HepG2 (cell line): ENCODE results near the gene MTCH1. TPM values are rescaled to one million over a fixed set of nuclear protein-coding genes. Genes with fewer than 3 reads are reported as not detected.
A peak's percentile ranks its signal among the peaks of the same experiment; 100 is the strongest.

Source experiments
- ATAC-seq: fragments of 200-7000 bp; cut with Tn5 transposase; 3 replicates; pipeline ENCODE4 v1.9.1; 2020; ENCODE audit warnings: mild to moderate bottlenecking, moderate library complexity
- BruUV-seq: library from RNA; stranded (reverse); fragments of 400-500 nt; replicated peaks from 2 replicates; lab custom pipeline; 2021; lab: Mats Ljungman, UMichigan
- CTCF ChIA-PET: fragments of 300-600 bp; formaldehyde crosslinking; extraction: SDS; loops from one replicate; lab custom pipeline; 2021; ENCODE audit warnings: low total read pairs, inconsistent platforms, low intra/inter-chr PET ratio; lab: Yijun Ruan, JAX
- POLR2A ChIA-PET: fragments of 350-600 bp; sonication (Branson Sonifier 250); formaldehyde crosslinking; loops from one replicate; lab custom pipeline; 2020; ENCODE audit warnings: antibody characterized with exemption, inconsistent platforms; lab: Yijun Ruan, JAX
- DNase-seq: peaks from one replicate; pipeline ENCODE4 v3.0.0-alpha.2; 2015; ENCODE audit warnings: low spot score
- FAIRE-seq: peaks from 3 replicates; lab custom pipeline; 2011; peaks lifted over from hg19 to GRCh38; lab: Jason Lieb, UNC
- H2AFZ ChIP-seq: one replicate; pipeline ENCODE4 v1.6.1; 2011; ENCODE audit warnings: low read length, inconsistent platforms
- H3K27ac ChIP-seq: fragments of 300-600 bp; 3 replicates; pipeline ENCODE4 v1.8.0; 2011; ENCODE audit warnings: mixed run types, mild to moderate bottlenecking, mixed read lengths, low read length, inconsistent platforms; ENCODE audit not compliant: insufficient read depth; ENCODE audit errors: extremely low read length
- H3K27me3 ChIP-seq, 2 experiments: fragments of 200-600 bp in 1 of 2; 2 replicates in 1 of 2; 3 replicates in 1 of 2; pipeline versions ENCODE4 v1.6.0 to v1.8.0; 2011; ENCODE audit warnings: low read length in 2 of 2, mild to moderate bottlenecking in 2 of 2, moderate library complexity in 2 of 2, inconsistent platforms in 1 of 2; ENCODE audit not compliant: insufficient read depth in 2 of 2, control insufficient read depth in 1 of 2
- H3K36me3 ChIP-seq, 2 experiments: fragments of 200-600 bp in 1 of 2; replicated peaks in 1 of 2; 2 replicates in 1 of 2; 3 replicates in 1 of 2; pipeline versions ENCODE4 v1.5.1 to v1.8.0; 2011; ENCODE audit warnings: low read length in 2 of 2, inconsistent platforms in 1 of 2; ENCODE audit not compliant: insufficient read depth in 2 of 2, control insufficient read depth in 1 of 2
- H3K4me1 ChIP-seq: 2 replicates; pipeline ENCODE4 v1.5.1; 2012; ENCODE audit warnings: low read length, inconsistent platforms; ENCODE audit not compliant: insufficient read depth
- H3K4me2 ChIP-seq: 2 replicates; pipeline ENCODE4 v1.6.0; 2011; ENCODE audit warnings: low read depth, low read length, inconsistent platforms
- H3K4me3 ChIP-seq, 3 experiments: fragments of 200-600 bp in 1 of 3; sonication (generic), shearing (Covaris generic) in 1 of 3; replicated peaks in 1 of 3; 2 replicates each; pipeline ENCODE4 v1.5.1; 2011 to 2016; ENCODE audit warnings: low read length in 3 of 3, inconsistent platforms in 2 of 3, low read depth in 2 of 3, mild to moderate bottlenecking in 2 of 3, control low read depth in 1 of 3, mixed read lengths in 1 of 3; ENCODE audit not compliant: insufficient read depth in 1 of 3
- H3K79me2 ChIP-seq: one replicate; pipeline ENCODE4 v1.6.1; 2011; ENCODE audit warnings: low read length, inconsistent platforms; ENCODE audit not compliant: insufficient read depth
- H3K9ac ChIP-seq: 2 replicates; pipeline ENCODE4 v1.6.0; 2011; ENCODE audit warnings: mild to moderate bottlenecking, low read depth, low read length, inconsistent platforms; ENCODE audit not compliant: insufficient read depth
- H3K9me3 ChIP-seq: 2 replicates; pipeline ENCODE4 v1.5.1; 2012; ENCODE audit warnings: mild to moderate bottlenecking, low read length
- H4K20me1 ChIP-seq: 2 replicates; pipeline ENCODE4 v1.6.0; 2011; ENCODE audit warnings: inconsistent platforms, mild to moderate bottlenecking, low read length, moderate library complexity; ENCODE audit not compliant: insufficient read depth
- ATF7-NPFF ChIP-seq: sonication (generic); formaldehyde crosslinking; IDR thresholded peaks from 2 replicates; pipeline ENCODE4 v1.8.1; 2023; ENCODE audit warnings: mild to moderate bottlenecking, low read depth, missing genetic modification reagents, moderate library complexity
- CBX2 ChIP-seq, 2 experiments: fragments of 200-600 bp in 1 of 2; sonication (generic); formaldehyde crosslinking in 1 of 2; IDR thresholded peaks; 2 replicates each; pipeline versions ENCODE4 v1.7.0 to v1.8.1; 2018 to 2022; ENCODE audit warnings: low read depth in 2 of 2, low read length in 1 of 2, mild to moderate bottlenecking in 1 of 2, missing genetic modification reagents in 1 of 2
- MAF1 ChIP-seq: sonication (generic); formaldehyde crosslinking; IDR thresholded peaks from 2 replicates; pipeline ENCODE4 v1.5.0; 2020; ENCODE audit warnings: missing genetic modification reagents, borderline replicate concordance
- RBAK ChIP-seq: sonication (generic); formaldehyde crosslinking; IDR thresholded peaks from 2 replicates; pipeline ENCODE4 v1.5.1; 2020; ENCODE audit warnings: mild to moderate bottlenecking, missing genetic modification reagents
- UBTF ChIP-seq: sonication (generic); formaldehyde crosslinking; IDR thresholded peaks from 2 replicates; pipeline ENCODE4 v1.4.0; 2020; ENCODE audit warnings: mild to moderate bottlenecking, missing genetic modification reagents
- ZKSCAN1 ChIP-seq: fragments of 150-350 bp; IDR thresholded peaks from 2 replicates; pipeline ENCODE4 v1.6.1; 2014; ENCODE audit warnings: low read length
- ZNF333 ChIP-seq: sonication (generic); formaldehyde crosslinking; IDR thresholded peaks from 2 replicates; pipeline ENCODE4 v1.4.0; 2020; ENCODE audit warnings: mild to moderate bottlenecking, missing genetic modification reagents, borderline replicate concordance
- ZNF354B ChIP-seq: sonication (generic); formaldehyde crosslinking; IDR thresholded peaks from 2 replicates; pipeline ENCODE4 v1.8.0; 2022; ENCODE audit warnings: mild to moderate bottlenecking, missing genetic modification reagents
- ZNF691 ChIP-seq: sonication (generic); formaldehyde crosslinking; IDR thresholded peaks from 2 replicates; pipeline ENCODE4 v1.4.0; 2020; ENCODE audit warnings: missing genetic modification reagents, low read depth, mild to moderate bottlenecking, borderline replicate concordance
- ZNF7 ChIP-seq: IDR thresholded peaks from 2 replicates; pipeline ENCODE4 v1.6.1; 2016; ENCODE audit warnings: missing biosample characterization, missing genetic modification reagents
- ZNF766 ChIP-seq: sonication (generic); formaldehyde crosslinking; IDR thresholded peaks from 2 replicates; pipeline ENCODE4 v1.5.0; 2020; ENCODE audit warnings: missing genetic modification reagents, borderline replicate concordance
- ZSCAN25 ChIP-seq: sonication (generic); formaldehyde crosslinking; IDR thresholded peaks from 2 replicates; pipeline ENCODE4 v1.8.0; 2022; ENCODE audit warnings: mild to moderate bottlenecking, missing genetic modification reagents
- ZSCAN31 ChIP-seq: sonication (generic); formaldehyde crosslinking; IDR thresholded peaks from 2 replicates; pipeline ENCODE4 v1.5.0; 2020; ENCODE audit warnings: low read depth, mild to moderate bottlenecking, missing genetic modification reagents
- WGBS: methylation state at CpG from one replicate; pipeline ENCODE4 v1.1.6; 2017; ENCODE audit warnings: low lambda C conversion rate; 5-methylcytosine and 5-hydroxymethylcytosine counted together
- in situ Hi-C: cut with HindIII; loops from 2 replicates; pipeline ENCODE4 v1.10.0; 2017; ENCODE audit warnings: low pct_unique_long_range_greater_than_20kb; ENCODE audit not compliant: extremely low pct_ligation_motif_present
- intact Hi-C: fragments of 100-400 bp; cut with micrococcal nuclease; formaldehyde crosslinking; loops from one replicate; pipeline ENCODE4 v1.10.0; 2022; ENCODE audit not compliant: unreplicated experiment
- polyA plus RNA-seq, 8 experiments: library from polyadenylated mRNA; depleted of rRNA in 3 of 8; stranded (reverse) in 7 of 8; unstranded in 1 of 8; fragments of >200 nt; fragmentation: Illumina TruSeq in 4 of 8; extraction: Trizol in 4 of 8; gene quantifications; 2 replicates each; pipeline versions ENCODE4 v1.2.1 to v1.2.3, GENCODE V29; 2011 to 2016; ENCODE audit warnings: low read depth in 4 of 8, missing spikeins in 1 of 8, mixed read lengths in 1 of 8; ENCODE audit not compliant: insufficient read depth in 1 of 8
- total RNA-seq, 5 experiments: library from RNA; depleted of rRNA; stranded (reverse); fragments of >200 nt; fragmentation: Illumina TruSeq; extraction: Trizol; gene quantifications; 2 replicates each; pipeline ENCODE4 v1.2.3, GENCODE V29; 2016; ENCODE audit warnings: low read depth in 1 of 5
- TF ChIP-seq, protein P1 (sequence below): sonication (generic); formaldehyde crosslinking; IDR thresholded peaks from 2 replicates; pipeline ENCODE4 v1.8.1; 2022; ENCODE audit warnings: mild to moderate bottlenecking, missing genetic modification reagents

MTCH1 gene
- total and polyA plus RNA-seq, 2 of the 13 experiments (the other 11 are each of a cell fraction or from before 2014, with no cell fraction given): 86.2 to 144 TPM

GRCh38 chr6:36954262-36954931 lies 31.6 kb downstream of the MTCH1 start, which contains the start of gene PI16 (continued):
- no peak for TF ChIP-seq ZNF333 (CRISPR knock-in tag)
- TF ChIP-seq MAF1 (CRISPR knock-in tag): no peak
- TF ChIP-seq UBTF (CRISPR knock-in tag): no peak
- TF ChIP-seq RBAK (CRISPR knock-in tag): no peak
- TF ChIP-seq CBX2 (IDR thresholded peaks at IDR 0.05; ENCODE audit: low read depth, low read length): no peak
- TF ChIP-seq CBX2 (CRISPR knock-in tag; IDR thresholded peaks at IDR 0.05; ENCODE audit: low read depth): no peak
- no peak for TF ChIP-seq ZNF691 (CRISPR knock-in tag)
- no peak for TF ChIP-seq ZSCAN25
- TF ChIP-seq ATF7-NPFF (CRISPR knock-in tag): no peak
- no peak for TF ChIP-seq ZNF7 (CRISPR knock-in tag)
- TF ChIP-seq, all 625 proteins: peak for 0

GRCh38 chr6:36953931-36954261 lies 32.1 kb downstream of the MTCH1 start:
- no peak for TF ChIP-seq ZNF766 (CRISPR knock-in tag)
- peak; percentile 79; the same call in 1 of the 2 replicates for TF ChIP-seq ZKSCAN1
- TF ChIP-seq ZNF354B (CRISPR knock-in tag): no peak
- TF ChIP-seq, protein P1, sequence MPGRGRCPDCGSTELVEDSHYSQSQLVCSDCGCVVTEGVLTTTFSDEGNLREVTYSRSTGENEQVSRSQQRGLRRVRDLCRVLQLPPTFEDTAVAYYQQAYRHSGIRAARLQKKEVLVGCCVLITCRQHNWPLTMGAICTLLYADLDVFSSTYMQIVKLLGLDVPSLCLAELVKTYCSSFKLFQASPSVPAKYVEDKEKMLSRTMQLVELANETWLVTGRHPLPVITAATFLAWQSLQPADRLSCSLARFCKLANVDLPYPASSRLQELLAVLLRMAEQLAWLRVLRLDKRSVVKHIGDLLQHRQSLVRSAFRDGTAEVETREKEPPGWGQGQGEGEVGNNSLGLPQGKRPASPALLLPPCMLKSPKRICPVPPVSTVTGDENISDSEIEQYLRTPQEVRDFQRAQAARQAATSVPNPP (CRISPR knock-in tag): no peak
- no peak for TF ChIP-seq ZSCAN31 (CRISPR knock-in tag)
- intact Hi-C loops: no loop called here
- CTCF ChIA-PET: no interaction called here
- in situ Hi-C loops: no loop called here
- 10% methylated on average over 1 of the region's 1 CpG for WGBS
- no peaks in the 10 kb centered on the region for H3K4me1 ChIP-seq
- peaks cover 13 to 53% of the 10 kb centered on the region in 2 experiments; a peak in 4 of 5 replicates for H3K27me3 ChIP-seq
- no peak for ATAC-seq
- POLR2A ChIA-PET: no interaction called here
- no peak for FAIRE-seq
- H3K36me3 ChIP-seq: no peaks in the 10 kb centered on the region
- DNase-seq: no peak
- no peak overlapping the region for H3K27ac ChIP-seq
- H3K4me3 ChIP-seq: no peak overlapping the region
- no peaks in the 10 kb centered on the region for H4K20me1 ChIP-seq
- BruUV-seq: no TSS peak
- H2AFZ ChIP-seq: no peak overlapping the region
- no peaks in the 10 kb centered on the region for H3K9me3 ChIP-seq
- H3K4me2 ChIP-seq: no peak overlapping the region
- H3K9ac ChIP-seq: no peak overlapping the region
- no peaks in the 10 kb centered on the region for H3K79me2 ChIP-seq
